Measurements from ENCODE around the gene CDK5RAP2. TPM values are rescaled to one million over a fixed set of nuclear protein-coding genes. Genes with fewer than 3 reads are reported as not detected.

Gene CDK5RAP2
- total RNA-seq, 1 experiment from 2014 or later: 56.4 TPM

GRCh38 chr9:120561709-120562108, 18.3 kb downstream of the CDK5RAP2 start:
- no peaks in the 10 kb centered on the region for H3K9me3 ChIP-seq (ENCODE audit: control insufficient read depth, low read depth, low read length)
- H2BK12ac ChIP-seq (ENCODE audit: insufficient read length, low read depth, low read length): no peak overlapping the region
- no peaks in the 10 kb centered on the region for H3K9me3 Mint-ChIP-seq
- H2AK5ac ChIP-seq (ENCODE audit: insufficient read length, low read length): no peak overlapping the region
- TF ChIP-seq, protein P1, sequence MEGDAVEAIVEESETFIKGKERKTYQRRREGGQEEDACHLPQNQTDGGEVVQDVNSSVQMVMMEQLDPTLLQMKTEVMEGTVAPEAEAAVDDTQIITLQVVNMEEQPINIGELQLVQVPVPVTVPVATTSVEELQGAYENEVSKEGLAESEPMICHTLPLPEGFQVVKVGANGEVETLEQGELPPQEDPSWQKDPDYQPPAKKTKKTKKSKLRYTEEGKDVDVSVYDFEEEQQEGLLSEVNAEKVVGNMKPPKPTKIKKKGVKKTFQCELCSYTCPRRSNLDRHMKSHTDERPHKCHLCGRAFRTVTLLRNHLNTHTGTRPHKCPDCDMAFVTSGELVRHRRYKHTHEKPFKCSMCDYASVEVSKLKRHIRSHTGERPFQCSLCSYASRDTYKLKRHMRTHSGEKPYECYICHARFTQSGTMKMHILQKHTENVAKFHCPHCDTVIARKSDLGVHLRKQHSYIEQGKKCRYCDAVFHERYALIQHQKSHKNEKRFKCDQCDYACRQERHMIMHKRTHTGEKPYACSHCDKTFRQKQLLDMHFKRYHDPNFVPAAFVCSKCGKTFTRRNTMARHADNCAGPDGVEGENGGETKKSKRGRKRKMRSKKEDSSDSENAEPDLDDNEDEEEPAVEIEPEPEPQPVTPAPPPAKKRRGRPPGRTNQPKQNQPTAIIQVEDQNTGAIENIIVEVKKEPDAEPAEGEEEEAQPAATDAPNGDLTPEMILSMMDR (conservative IDR thresholded peaks at IDR 0.05): no peak
- no peaks in the 10 kb centered on the region for H3K27me3 ChIP-seq (ENCODE audit: insufficient read depth, low read length)
- no peak overlapping the region for H2BK5ac ChIP-seq (ENCODE audit: insufficient read length, low read length)
- no peak overlapping the region for H3K14ac ChIP-seq (ENCODE audit: insufficient read depth, low read length)
- no peak overlapping the region for H2BK120ac ChIP-seq (ENCODE audit: low read depth, low read length, poor library complexity, severe bottlenecking)
- no peak overlapping the region for H3K4ac ChIP-seq (ENCODE audit: low read depth, low read length)
- no peaks in the 10 kb centered on the region for H3K23me2 ChIP-seq (ENCODE audit: insufficient read length, low read depth, low read length, poor library complexity, severe bottlenecking)
- no peaks in the 10 kb centered on the region for H3K79me1 ChIP-seq (ENCODE audit: insufficient read depth, low read depth, low read length, poor library complexity, severe bottlenecking)
- no peak overlapping the region for H3K9ac ChIP-seq (ENCODE audit: extremely low read depth, insufficient read length, low read length)
- H4K5ac ChIP-seq (ENCODE audit: insufficient read length, low read depth, low read length): no peak overlapping the region
- H3K4me1 ChIP-seq (ENCODE audit: insufficient read depth, low read length): no peaks in the 10 kb centered on the region
- H4K8ac ChIP-seq (replicated peaks; ENCODE audit: insufficient read length, low read depth, low read length): no peak overlapping the region
- no peak overlapping the region for H3T11ph ChIP-seq (ENCODE audit: low read length)
- no peak overlapping the region for H3K4me3 Mint-ChIP-seq
- no peaks in the 10 kb centered on the region for H4K20me1 ChIP-seq (ENCODE audit: control insufficient read depth, insufficient read depth, insufficient read length)
- no CpG with 5 or more reads among the region's 1 CpG for WGBS (ENCODE audit: extremely low coverage, insufficient read length, low lambda C conversion rate)
- H3K56ac ChIP-seq (ENCODE audit: insufficient read length, low read depth, low read length): no peak overlapping the region
- H3K79me2 ChIP-seq (ENCODE audit: insufficient read depth, low read length): no peaks in the 10 kb centered on the region; the same call in 1 of the 2 replicates
- no peak overlapping the region for H2BK20ac ChIP-seq (ENCODE audit: low read depth, low read length, poor library complexity, severe bottlenecking)
- H3K18ac ChIP-seq (ENCODE audit: insufficient read length, low read depth, low read length): no peak overlapping the region
- no peak overlapping the region for H3K4me2 ChIP-seq (ENCODE audit: insufficient read depth, insufficient read length, low read length)
- no peaks in the 10 kb centered on the region for H3K27me3 Mint-ChIP-seq (ENCODE audit: low read depth)
- H3K36me3 Mint-ChIP-seq (ENCODE audit: insufficient read depth in 1 of 3, low read depth in 3 of 3): peaks cover 16 to 45% (median 33%) of the 10 kb centered on the region in 3 experiments; a peak in 6 of 7 replicates
- no peaks in the 10 kb centered on the region for H3K4me1 Mint-ChIP-seq
- H2AFZ ChIP-seq (ENCODE audit: low read length): no peak overlapping the region
- no peak overlapping the region for H3K23ac ChIP-seq (ENCODE audit: insufficient read length, low read depth, low read length)
- H3K27ac Mint-ChIP-seq: no peak overlapping the region
- no peak overlapping the region for H4K91ac ChIP-seq (ENCODE audit: insufficient read length, low read depth, low read length)
- no peak for DNase-seq
- no peak overlapping the region for H2BK15ac ChIP-seq (ENCODE audit: low read depth, low read length)
- H3K27ac ChIP-seq (ENCODE audit: insufficient read length, low read depth, low read length): no peak overlapping the region

All from H9 (cell line).